ENCODE data around the gene GGCX. TPM values are rescaled to one million over a fixed set of nuclear protein-coding genes. Genes with fewer than 3 reads are reported as not detected.

Gene GGCX
- total and polyA plus RNA-seq, 2 of the 13 experiments (the other 11 are each of a cell fraction or from before 2014, with no cell fraction given) = 72.5 to 103 TPM

- peak; percentile 84 for TF ChIP-seq SNAPC2 (CRISPR knock-in tag; IDR thresholded peaks at IDR 0.05)
- peak; percentile 70 for TF ChIP-seq FOXA3 (CRISPR knock-in tag; IDR thresholded peaks at IDR 0.05)
- TF ChIP-seq ZBTB37 (CRISPR knock-in tag; IDR thresholded peaks at IDR 0.05) = peak; percentile 86; the same call in 1 of the 2 replicates
- TF ChIP-seq ZFP36L1 (CRISPR knock-in tag; IDR thresholded peaks at IDR 0.05) = 0 out of 2 replicates have a peak, but pooled peaks have one; percentile 68
- peak; percentile 78 for TF ChIP-seq HNF4G (IDR thresholded peaks at IDR 0.05; ENCODE audit: borderline replicate concordance, low read depth, low read length)
- TF ChIP-seq HNF4G (CRISPR knock-in tag; IDR thresholded peaks at IDR 0.05; ENCODE audit: borderline replicate concordance, low read depth) = peak; percentile 87; the same call in 1 of the 2 replicates
- no peak for TF ChIP-seq MNT (IDR thresholded peaks at IDR 0.05)
- TF ChIP-seq TCF7L2 (IDR thresholded peaks at IDR 0.05; ENCODE audit: low read depth, low read length) = no peak
- peak; percentile 80; the same call in 1 of the 2 replicates for TF ChIP-seq ZSCAN25 (CRISPR knock-in tag; IDR thresholded peaks at IDR 0.05)
- TF ChIP-seq NFE2 (CRISPR knock-in tag; IDR thresholded peaks at IDR 0.05) = no peak
- no peak; the same call in none of the 2 replicates for TF ChIP-seq ZNF772 (CRISPR knock-in tag; IDR thresholded peaks at IDR 0.05)
- no peak for TF ChIP-seq NBN (conservative IDR thresholded peaks at IDR 0.05)
- TF ChIP-seq NR2F1 (CRISPR knock-in tag; IDR thresholded peaks at IDR 0.05) = no peak
- TF ChIP-seq ZBED4 (CRISPR knock-in tag; IDR thresholded peaks at IDR 0.05; ENCODE audit: borderline replicate concordance) = peak; percentile 46; the same call in 1 of the 2 replicates
- TF ChIP-seq DNMT3B (CRISPR knock-in tag; conservative IDR thresholded peaks at IDR 0.05) = no peak; the same call in 1 of the 2 replicates
- TF ChIP-seq, protein P1, sequence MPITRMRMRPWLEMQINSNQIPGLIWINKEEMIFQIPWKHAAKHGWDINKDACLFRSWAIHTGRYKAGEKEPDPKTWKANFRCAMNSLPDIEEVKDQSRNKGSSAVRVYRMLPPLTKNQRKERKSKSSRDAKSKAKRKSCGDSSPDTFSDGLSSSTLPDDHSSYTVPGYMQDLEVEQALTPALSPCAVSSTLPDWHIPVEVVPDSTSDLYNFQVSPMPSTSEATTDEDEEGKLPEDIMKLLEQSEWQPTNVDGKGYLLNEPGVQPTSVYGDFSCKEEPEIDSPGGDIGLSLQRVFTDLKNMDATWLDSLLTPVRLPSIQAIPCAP (CRISPR knock-in tag; IDR thresholded peaks at IDR 0.05; ENCODE audit: low read depth) = no peak
- TF ChIP-seq SPEN (CRISPR knock-in tag; IDR thresholded peaks at IDR 0.05; ENCODE audit: low read depth) = peak; percentile 97
- TF ChIP-seq ZNF510 (CRISPR knock-in tag; IDR thresholded peaks at IDR 0.05; ENCODE audit: low read depth) = 0 out of 2 replicates have a peak, but pooled peaks have one; percentile 63
- 0 out of 2 replicates have a peak, but pooled peaks have one; percentile 44 for TF ChIP-seq ZNF83 (CRISPR knock-in tag; IDR thresholded peaks at IDR 0.05; ENCODE audit: borderline replicate concordance)
- no peak; the same call in 1 of the 2 replicates for TF ChIP-seq ZNF747 (CRISPR knock-in tag; IDR thresholded peaks at IDR 0.05; ENCODE audit: borderline replicate concordance)
- TF ChIP-seq TGIF2 (CRISPR knock-in tag; IDR thresholded peaks at IDR 0.05) = no peak; the same call in none of the 2 replicates
These were observed at the start of gene GGCX (continued) for GRCh38 chr2:85561280-85562212.

Data from HepG2 (cell line).